Activated naive CD4-positive, alpha-beta T cell treated with anti-CD3 and anti-CD28 coated beads, Interleukin-2, amount 10 ng/mL, durations not matched to agents 7 days and 5 days (primary cell): ENCODE results near the gene JADE1.

Experiments used
- CTCF ChIA-PET: fragments of 350-600 bp; sonication (Branson Sonifier 250); formaldehyde crosslinking; loops from one replicate; lab custom pipeline; 2021; ENCODE audit warnings: antibody characterized with exemption; lab: Charles Lee
- DNase-seq: peaks from one replicate; pipeline ENCODE4 v3.0.0-alpha.2; 2020
- H3K27ac Mint-ChIP-seq: one replicate; pipeline ENCODE4 v1.8.0; 2021; ENCODE audit warnings: mild to moderate bottlenecking, moderate library complexity, mixed read lengths
- H3K27me3 Mint-ChIP-seq: one replicate; pipeline ENCODE4 v1.8.0; 2021; ENCODE audit warnings: mild to moderate bottlenecking, mixed read lengths
- H3K36me3 Mint-ChIP-seq: one replicate; pipeline ENCODE4 v1.8.0; 2021; ENCODE audit warnings: mixed read lengths
- H3K4me1 Mint-ChIP-seq: one replicate; pipeline ENCODE4 v1.8.0; 2021; ENCODE audit warnings: mixed read lengths
- H3K4me3 Mint-ChIP-seq: one replicate; pipeline ENCODE4 v1.8.0; 2021; ENCODE audit warnings: mild to moderate bottlenecking, moderate library complexity, mixed read lengths
- H3K9me3 Mint-ChIP-seq: one replicate; pipeline ENCODE4 v1.8.0; 2021; ENCODE audit warnings: mixed read lengths

The JADE1 gene

GRCh38 chr4:128906581-128906980, 97.1 kb downstream of the JADE1 start:
- H3K36me3 Mint-ChIP-seq: peaks cover 5% of the 10 kb centered on the region
- no peak overlapping the region for H3K4me3 Mint-ChIP-seq
- H3K4me1 Mint-ChIP-seq: no peaks in the 10 kb centered on the region
- CTCF ChIA-PET: interaction anchor here (1.1 kb wide), 1 partner anchor 332 kb away, joined by 3 read pairs; no protein-coding TSS in a partner anchor
- no peak for DNase-seq
- H3K27ac Mint-ChIP-seq: no peak overlapping the region
- no peaks in the 10 kb centered on the region for H3K9me3 Mint-ChIP-seq
- H3K27me3 Mint-ChIP-seq: no peaks in the 10 kb centered on the region

- Mint-ChIP-seq H3K4me1 (no peaks in the 10 kb centered on the region), H3K27me3 (no peaks in the 10 kb centered on the region), H3K36me3 (peaks cover 4% of the 10 kb centered on the region), H3K4me3 (no peak overlapping the region), H3K9me3 (no peaks in the 10 kb centered on the region), H3K27ac (no peak overlapping the region)
- no peak for DNase-seq
- CTCF ChIA-PET: no interaction called here
Observed at GRCh38 chr4:128907981-128908380, 98.5 kb downstream of the JADE1 start.

GRCh38 chr4:128908735-128909134, 99.2 kb downstream of the JADE1 start:
- DNase-seq: no peak
- CTCF ChIA-PET: no interaction called here
- no peak overlapping the region for H3K27ac Mint-ChIP-seq
- no peaks in the 10 kb centered on the region for H3K27me3 Mint-ChIP-seq
- H3K9me3 Mint-ChIP-seq: no peaks in the 10 kb centered on the region
- H3K4me1 Mint-ChIP-seq: no peaks in the 10 kb centered on the region
- H3K36me3 Mint-ChIP-seq: peaks cover 7% of the 10 kb centered on the region
- no peak overlapping the region for H3K4me3 Mint-ChIP-seq

- CTCF ChIA-PET: no interaction called here
- Mint-ChIP-seq H3K4me3 (no peak overlapping the region), H3K27ac (no peak overlapping the region), H3K27me3 (no peaks in the 10 kb centered on the region), H3K36me3 (peaks cover 7% of the 10 kb centered on the region), H3K4me1 (peaks cover 14% of the 10 kb centered on the region), H3K9me3 (no peaks in the 10 kb centered on the region)
- DNase-seq: no peak
Observed at GRCh38 chr4:128913228-128913627, 103.7 kb downstream of the JADE1 start.

- Mint-ChIP-seq H3K36me3 (peaks cover 7% of the 10 kb centered on the region), H3K27ac (no peak overlapping the region), H3K4me1 (peaks cover 19% of the 10 kb centered on the region), H3K4me3 (no peak overlapping the region), H3K27me3 (no peaks in the 10 kb centered on the region), H3K9me3 (no peaks in the 10 kb centered on the region)
- DNase-seq: no peak
- CTCF ChIA-PET: no interaction called here
Observed at GRCh38 chr4:128915544-128915943, 106.0 kb downstream of the JADE1 start.

GRCh38 chr4:128916832-128917231, 107.3 kb downstream of the JADE1 start:
- DNase-seq: no peak
- H3K27ac Mint-ChIP-seq: no peak overlapping the region
- no peak overlapping the region for H3K4me3 Mint-ChIP-seq
- peaks cover 12% of the 10 kb centered on the region for H3K36me3 Mint-ChIP-seq
- CTCF ChIA-PET: no interaction called here
- H3K27me3 Mint-ChIP-seq: no peaks in the 10 kb centered on the region
- H3K9me3 Mint-ChIP-seq: no peaks in the 10 kb centered on the region
- peaks cover 19% of the 10 kb centered on the region for H3K4me1 Mint-ChIP-seq

DNA sequence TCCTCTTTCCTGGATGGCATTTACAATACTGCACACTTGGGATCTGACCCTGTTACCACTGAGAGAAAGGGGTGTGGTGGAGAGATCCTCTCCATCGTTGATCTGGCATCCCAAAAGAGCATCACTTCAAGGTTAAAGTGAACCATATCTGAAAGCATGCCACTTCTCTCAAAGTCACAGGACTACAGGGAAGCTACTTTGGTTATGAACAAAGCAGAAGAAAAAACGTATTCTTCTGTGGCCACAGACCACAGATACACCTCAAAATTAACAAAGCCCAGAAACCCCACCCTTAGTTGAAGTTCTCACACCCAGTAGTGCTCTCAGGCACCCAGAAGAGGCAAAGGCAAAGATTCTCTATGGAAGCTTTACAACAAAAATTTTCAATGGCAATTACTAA, 108.3 kb downstream of the JADE1 start:
- Mint-ChIP-seq H3K27me3 (no peaks in the 10 kb centered on the region), H3K27ac (no peak overlapping the region), H3K4me3 (no peak overlapping the region), H3K36me3 (peaks cover 12% of the 10 kb centered on the region), H3K4me1 (peaks cover 19% of the 10 kb centered on the region), H3K9me3 (no peaks in the 10 kb centered on the region)
- no peak for DNase-seq
- CTCF ChIA-PET: no interaction called here

DNA sequence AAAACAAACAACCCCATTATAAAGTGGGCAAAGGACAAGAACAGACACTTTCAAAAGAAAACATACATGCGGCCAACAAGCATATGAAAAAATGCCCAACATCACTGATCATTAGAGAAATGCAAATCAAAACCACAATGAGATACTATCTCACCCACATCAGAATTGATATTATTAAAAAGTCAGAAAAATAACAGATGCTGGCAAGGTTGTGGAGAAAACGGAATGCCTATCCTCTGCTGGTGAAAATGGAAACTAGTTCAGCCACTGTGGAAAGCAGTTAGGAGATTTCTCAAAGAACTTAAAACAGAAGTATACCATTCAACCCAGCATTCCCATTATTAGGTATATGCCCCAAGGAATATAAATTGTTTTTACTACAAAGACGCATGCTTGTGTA, 112.5 kb downstream of the JADE1 start:
- peaks cover 23% of the 10 kb centered on the region for H3K36me3 Mint-ChIP-seq
- H3K9me3 Mint-ChIP-seq: peaks cover 2% of the 10 kb centered on the region
- peaks cover 16% of the 10 kb centered on the region for H3K4me1 Mint-ChIP-seq
- CTCF ChIA-PET: no interaction called here
- H3K27ac Mint-ChIP-seq: no peak overlapping the region
- H3K4me3 Mint-ChIP-seq: no peak overlapping the region
- no peaks in the 10 kb centered on the region for H3K27me3 Mint-ChIP-seq
- DNase-seq: no peak
